OCI-LY3 (cell line): Measurements from ENCODE around the gene ZNF644.
"Not testable (repeated sequence)": the region's sequence is repeated elsewhere in the genome, so short reads cannot be mapped to it uniquely, and the experiment has no call there.

Experiments used
- H2AFZ ChIP-seq: fragments of 200-600, 300-600 bp; shearing (Covaris generic); 2 replicates; pipeline ENCODE4 v1.6.0; 2014; ENCODE audit warnings: antibody characterized with exemption, low read depth, low read length
- H3K27ac ChIP-seq: fragments of 200-600, 300-600 bp; sonication (generic); 2 replicates; pipeline ENCODE4 v1.5.1; 2014; ENCODE audit warnings: mild to moderate bottlenecking, low read length, moderate library complexity, mixed read lengths
- H3K27me3 ChIP-seq: fragments of 200-600, 300-600 bp; sonication (generic); 2 replicates; pipeline ENCODE4 v1.6.1; 2014; ENCODE audit warnings: low read depth, low read length, mixed read lengths
- H3K36me3 ChIP-seq: fragments of 200-600, 300-600 bp; sonication (generic); replicated peaks from 2 replicates; pipeline ENCODE3; 2014; ENCODE audit warnings: low read depth, low read length, mixed read lengths
- H3K4me1 ChIP-seq: fragments of 300-600, 200-600 bp; sonication (generic); 2 replicates; pipeline ENCODE4 v1.6.1; 2014; ENCODE audit warnings: low read length, mixed read lengths
- H3K4me2 ChIP-seq: fragments of 200-600, 300-600 bp; sonication (generic); 2 replicates; pipeline ENCODE4 v1.6.1; 2014; ENCODE audit warnings: low read length, mixed read lengths
- H3K4me3 ChIP-seq: fragments of 300-600, 200-600 bp; sonication (generic); 2 replicates; pipeline ENCODE4 v1.5.1; 2014; ENCODE audit warnings: antibody characterized with exemption, mild to moderate bottlenecking, low read length, moderate library complexity
- H3K79me2 ChIP-seq: fragments of 300-600, 200-600 bp; shearing (Covaris generic); 2 replicates; pipeline ENCODE4 v1.6.1; 2014; ENCODE audit warnings: mild to moderate bottlenecking, low read length, mixed read lengths
- H3K9ac ChIP-seq: fragments of 300-600, 200-600 bp; shearing (Covaris generic); 2 replicates; pipeline ENCODE4 v1.6.0; 2014; ENCODE audit warnings: mild to moderate bottlenecking, low read length, moderate library complexity
- H3K9me3 ChIP-seq: fragments of 200-600, 300-600 bp; shearing (Covaris generic); 2 replicates; pipeline ENCODE4 v1.6.1; 2014; ENCODE audit warnings: low read length, mixed read lengths; ENCODE audit not compliant: insufficient read depth
- H4K20me1 ChIP-seq: fragments of 200-600, 300-600 bp; sonication (generic); 2 replicates; pipeline ENCODE4 v1.6.1; 2016; ENCODE audit warnings: low read length, mixed read lengths; ENCODE audit not compliant: insufficient read depth
- EZH2phosphoT487 ChIP-seq: fragments of 200-600 bp; shearing (Covaris generic); IDR thresholded peaks from 2 replicates; pipeline ENCODE4 v1.6.1; 2018; ENCODE audit warnings: antibody characterized with exemption, mixed run types, low read depth
- TF ChIP-seq, protein P1 (sequence below): fragments of 200-600, 300-600 bp; sonication (generic); IDR thresholded peaks from 2 replicates; pipeline ENCODE4 v1.5.1; 2014; ENCODE audit warnings: antibody characterized with exemption, low read length, low read depth

ZNF644 gene

DNA sequence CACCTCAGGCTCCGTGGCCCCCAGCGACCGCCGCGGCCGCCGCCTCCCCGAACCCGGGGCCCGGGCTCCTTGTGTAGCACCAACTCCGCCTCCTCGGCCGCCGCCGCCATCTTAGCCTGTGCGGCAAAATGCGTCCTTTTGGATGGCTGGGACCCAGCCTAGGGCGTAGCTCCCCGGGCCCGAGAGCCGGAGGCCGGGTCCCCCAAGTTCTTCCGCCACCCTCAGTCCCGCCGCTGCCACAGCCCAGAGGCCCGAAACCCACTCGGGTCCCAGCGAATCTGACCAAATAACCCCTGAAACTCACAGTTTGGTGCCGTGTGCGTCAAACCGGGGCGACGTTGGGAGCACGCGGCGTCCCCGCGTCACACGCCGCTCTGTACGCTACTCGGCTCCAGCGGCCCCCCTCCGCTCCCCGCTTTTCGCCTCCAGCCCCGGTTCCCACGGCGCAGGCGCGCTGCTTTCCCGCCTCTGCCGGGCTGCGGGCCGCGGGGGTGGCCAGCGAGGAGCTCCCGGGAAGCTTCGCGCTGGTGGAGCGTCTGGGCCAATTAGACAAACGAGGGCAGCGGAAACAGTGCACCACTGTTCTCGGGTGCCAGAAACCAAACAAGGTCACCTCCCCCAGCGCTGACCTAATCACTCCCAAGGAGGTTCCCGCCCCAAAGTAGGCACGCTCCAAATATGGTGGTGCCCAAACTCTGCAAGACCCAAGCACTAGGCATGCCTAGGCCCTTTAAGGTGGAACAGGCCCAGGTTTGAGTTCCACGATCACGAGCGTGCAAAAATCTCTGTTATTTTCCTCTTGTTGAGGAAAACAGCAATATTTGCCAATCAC is at the start of gene ZNF644:
ZNF644 (minus strand) TSS at position 350 of the 832 bp plus-strand sequence. CDS start 39,682 bp downstream, outside the sequence.
- Histone ChIP-seq H3K4me3 (peak within 1 kb of the TSS; percentile 99), H3K27me3 (no peaks in the 10 kb centered on the region), H2AFZ (peak within 1 kb of the TSS; percentile 77), H3K9me3 (no peaks in the 10 kb centered on the region), H3K9ac (peak within 1 kb of the TSS; percentile 97), H3K4me1 (peaks cover 58% of the 10 kb centered on the region), H3K4me2 (peak within 1 kb of the TSS; percentile 93), H3K36me3 (peaks cover 24% of the 10 kb centered on the region), H4K20me1 (peaks cover 37% of the 10 kb centered on the region), H3K79me2 (peaks cover 55% of the 10 kb centered on the region), H3K27ac (peak within 1 kb of the TSS; percentile 96)
- TF ChIP-seq, protein P1, sequence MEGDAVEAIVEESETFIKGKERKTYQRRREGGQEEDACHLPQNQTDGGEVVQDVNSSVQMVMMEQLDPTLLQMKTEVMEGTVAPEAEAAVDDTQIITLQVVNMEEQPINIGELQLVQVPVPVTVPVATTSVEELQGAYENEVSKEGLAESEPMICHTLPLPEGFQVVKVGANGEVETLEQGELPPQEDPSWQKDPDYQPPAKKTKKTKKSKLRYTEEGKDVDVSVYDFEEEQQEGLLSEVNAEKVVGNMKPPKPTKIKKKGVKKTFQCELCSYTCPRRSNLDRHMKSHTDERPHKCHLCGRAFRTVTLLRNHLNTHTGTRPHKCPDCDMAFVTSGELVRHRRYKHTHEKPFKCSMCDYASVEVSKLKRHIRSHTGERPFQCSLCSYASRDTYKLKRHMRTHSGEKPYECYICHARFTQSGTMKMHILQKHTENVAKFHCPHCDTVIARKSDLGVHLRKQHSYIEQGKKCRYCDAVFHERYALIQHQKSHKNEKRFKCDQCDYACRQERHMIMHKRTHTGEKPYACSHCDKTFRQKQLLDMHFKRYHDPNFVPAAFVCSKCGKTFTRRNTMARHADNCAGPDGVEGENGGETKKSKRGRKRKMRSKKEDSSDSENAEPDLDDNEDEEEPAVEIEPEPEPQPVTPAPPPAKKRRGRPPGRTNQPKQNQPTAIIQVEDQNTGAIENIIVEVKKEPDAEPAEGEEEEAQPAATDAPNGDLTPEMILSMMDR: no peak
- no peak for TF ChIP-seq EZH2phosphoT487

DNA sequence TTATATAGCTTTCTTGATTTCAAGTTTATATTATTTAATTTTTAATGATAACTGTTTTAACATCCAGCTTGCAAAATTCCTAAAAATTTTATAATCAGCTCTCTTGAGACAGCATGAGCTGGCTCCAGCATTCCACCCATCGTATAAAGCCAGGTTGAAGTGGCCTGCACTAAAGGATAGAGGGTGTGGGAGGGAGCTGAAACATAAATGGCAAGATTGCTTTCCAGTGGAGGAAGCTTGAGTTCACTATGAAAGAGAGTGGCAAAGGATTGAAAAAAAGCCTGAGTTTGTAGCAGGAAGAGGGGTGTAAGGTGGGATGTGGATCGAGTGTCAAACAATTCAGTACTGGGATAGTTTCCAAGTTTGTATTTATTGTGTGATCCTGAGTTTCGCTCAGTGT is 48.5 kb upstream of the ZNF644 start:
- H3K79me2 ChIP-seq: no peaks in the 10 kb centered on the region
- H3K27me3 ChIP-seq: no peaks in the 10 kb centered on the region
- no peak overlapping the region for H3K27ac ChIP-seq
- H3K36me3 ChIP-seq: peaks cover 5% of the 10 kb centered on the region
- H3K4me2 ChIP-seq: no peak overlapping the region
- H3K4me1 ChIP-seq: peaks cover 8% of the 10 kb centered on the region; the same call in 1 of the 2 replicates
- no peak overlapping the region for H3K4me3 ChIP-seq
- no peaks in the 10 kb centered on the region; the same call in 1 of the 2 replicates for H3K9me3 ChIP-seq
- H3K9ac ChIP-seq: no peak overlapping the region
- TF ChIP-seq EZH2phosphoT487: no peak
- TF ChIP-seq, protein P1: no peak
- H2AFZ ChIP-seq: no peak overlapping the region
- H4K20me1 ChIP-seq: no peaks in the 10 kb centered on the region

DNA sequence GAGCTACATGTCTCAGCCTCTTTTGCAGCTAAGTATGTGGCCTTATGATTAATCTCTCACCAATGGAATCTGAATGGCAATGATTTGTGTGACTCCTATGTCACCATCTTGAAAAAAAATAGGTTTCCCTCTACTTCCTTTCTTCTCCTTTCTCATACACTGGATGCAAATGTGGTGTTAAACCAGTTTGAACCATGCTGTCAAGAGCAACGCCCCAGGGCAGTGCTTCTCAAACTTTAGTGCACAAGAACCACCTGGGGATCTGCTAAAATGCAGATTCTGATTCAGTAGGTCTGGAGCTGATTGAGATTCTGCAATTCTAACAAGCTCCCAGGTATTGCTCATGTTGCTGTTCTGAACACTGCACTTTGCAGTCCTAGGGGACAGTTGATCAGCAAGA is 44.7 kb upstream of the ZNF644 start:
- Histone ChIP-seq H2AFZ (no peak overlapping the region), H3K27me3 (no peaks in the 10 kb centered on the region), H3K4me2 (no peak overlapping the region), H3K4me3 (no peak overlapping the region), H3K36me3 (peaks cover 25% of the 10 kb centered on the region), H3K9ac (no peak overlapping the region), H3K79me2 (no peaks in the 10 kb centered on the region), H3K27ac (no peak overlapping the region), H3K4me1 (peaks cover 20% of the 10 kb centered on the region), H4K20me1 (no peaks in the 10 kb centered on the region), H3K9me3 (peaks cover 17% of the 10 kb centered on the region)
- TF ChIP-seq EZH2phosphoT487: no peak
- TF ChIP-seq, protein P1: no peak

DNA sequence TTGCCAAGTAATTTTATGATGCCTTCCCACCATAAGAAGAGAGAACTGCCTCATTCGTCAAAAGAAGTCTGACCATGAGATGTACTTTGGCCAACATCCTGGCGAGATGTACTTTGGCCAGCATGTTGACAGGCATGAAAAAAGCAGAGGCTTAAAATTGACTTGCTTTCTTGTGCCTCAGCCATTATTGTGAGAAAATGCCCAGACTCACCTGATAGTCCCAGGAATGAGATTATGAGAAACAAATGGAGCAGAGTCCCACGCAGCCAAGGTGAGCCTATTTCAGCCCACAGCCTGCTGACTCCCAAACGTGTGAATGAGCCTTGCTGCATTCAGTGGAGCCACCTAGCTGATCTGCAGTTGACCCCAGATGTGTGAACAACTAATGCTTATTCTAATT is 43.5 kb upstream of the ZNF644 start:
- Histone ChIP-seq H3K4me3 (no peak overlapping the region), H3K4me2 (no peak overlapping the region), H3K9ac (no peak overlapping the region), H2AFZ (no peak overlapping the region), H3K79me2 (no peaks in the 10 kb centered on the region), H3K4me1 (peaks cover 20% of the 10 kb centered on the region), H4K20me1 (no peaks in the 10 kb centered on the region), H3K36me3 (peaks cover 25% of the 10 kb centered on the region), H3K27me3 (no peaks in the 10 kb centered on the region), H3K27ac (no peak overlapping the region), H3K9me3 (peaks cover 20% of the 10 kb centered on the region)
- TF ChIP-seq, protein P1: no peak
- TF ChIP-seq EZH2phosphoT487: no peak

DNA sequence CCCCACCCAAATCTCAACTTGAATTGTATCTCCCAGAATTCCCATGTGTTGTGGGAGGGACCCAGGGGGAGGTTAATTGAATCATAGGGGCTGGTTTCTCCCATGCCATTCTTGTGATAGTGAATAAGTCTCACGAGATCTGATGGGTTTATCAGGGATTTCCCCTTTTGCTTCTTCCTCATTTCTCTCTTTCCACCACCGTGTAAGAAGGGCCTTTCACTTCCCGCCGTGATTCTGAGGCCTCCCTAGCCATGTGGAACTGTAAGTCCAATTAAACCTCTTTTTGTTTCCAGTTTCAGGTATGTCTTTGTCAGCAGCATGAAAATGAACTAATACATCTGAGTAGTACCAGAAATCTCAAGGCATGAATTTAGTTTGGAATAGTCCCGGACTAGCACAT is 41.6 kb upstream of the ZNF644 start:
- H3K4me1 ChIP-seq: peaks cover 31% of the 10 kb centered on the region
- H3K9me3 ChIP-seq: peaks cover 20% of the 10 kb centered on the region
- H3K4me2 ChIP-seq: peak overlapping the region; percentile 7; the same call in 1 of the 2 replicates
- peak overlapping the region; percentile 84 for H3K27ac ChIP-seq
- H2AFZ ChIP-seq, H3K4me3 ChIP-seq, H3K9ac ChIP-seq, H4K20me1 ChIP-seq, H3K27me3 ChIP-seq, H3K79me2 ChIP-seq: not testable (repeated sequence)
- peaks cover 28% of the 10 kb centered on the region for H3K36me3 ChIP-seq
